Bronchial epithelial cell (primary cell): Measurements from ENCODE around the gene CCDC78. TPM values are rescaled to one million over a fixed set of nuclear protein-coding genes. Genes with fewer than 3 reads are reported as not detected.

Experiments
- DNase-seq: peaks from one replicate; pipeline ENCODE4 v3.0.0-alpha.2; 2010; ENCODE audit warnings: low read depth
- FAIRE-seq: peaks from 2 replicates; lab custom pipeline; 2011; peaks lifted over from hg19 to GRCh38; lab: Jason Lieb, UNC
- H3K27me3 ChIP-seq: 2 replicates; pipeline ENCODE4 v1.5.1; 2011; ENCODE audit warnings: low read length; ENCODE audit not compliant: control insufficient read depth, insufficient read depth
- H3K36me3 ChIP-seq: 2 replicates; pipeline ENCODE4 v1.5.1; 2011; ENCODE audit warnings: low read length; ENCODE audit not compliant: control insufficient read depth, insufficient read depth
- H3K4me3 ChIP-seq: 2 replicates; pipeline ENCODE4 v1.5.1; 2011; ENCODE audit warnings: mild to moderate bottlenecking, low read depth, low read length, control low read depth
- total RNA-seq: library from RNA; depleted of rRNA; stranded (reverse); fragments of >200 nt; gene quantifications from 2 replicates; pipeline ENCODE4 v1.2.1, GENCODE V29; 2014
- TF ChIP-seq, protein P1 (sequence below): IDR thresholded peaks from 2 replicates; pipeline ENCODE4 v1.5.1; 2011; ENCODE audit warnings: mild to moderate bottlenecking, moderate library complexity, low read length, control low read depth, inconsistent platforms; ENCODE audit not compliant: insufficient read depth, severe bottlenecking

Gene CCDC78
- total RNA-seq, 1 donor from 2014 or later, result 1.6 TPM

- FAIRE-seq, result no peak
- peaks cover 2% of the 10 kb centered on the region for H3K36me3 ChIP-seq
- TF ChIP-seq, protein P1, sequence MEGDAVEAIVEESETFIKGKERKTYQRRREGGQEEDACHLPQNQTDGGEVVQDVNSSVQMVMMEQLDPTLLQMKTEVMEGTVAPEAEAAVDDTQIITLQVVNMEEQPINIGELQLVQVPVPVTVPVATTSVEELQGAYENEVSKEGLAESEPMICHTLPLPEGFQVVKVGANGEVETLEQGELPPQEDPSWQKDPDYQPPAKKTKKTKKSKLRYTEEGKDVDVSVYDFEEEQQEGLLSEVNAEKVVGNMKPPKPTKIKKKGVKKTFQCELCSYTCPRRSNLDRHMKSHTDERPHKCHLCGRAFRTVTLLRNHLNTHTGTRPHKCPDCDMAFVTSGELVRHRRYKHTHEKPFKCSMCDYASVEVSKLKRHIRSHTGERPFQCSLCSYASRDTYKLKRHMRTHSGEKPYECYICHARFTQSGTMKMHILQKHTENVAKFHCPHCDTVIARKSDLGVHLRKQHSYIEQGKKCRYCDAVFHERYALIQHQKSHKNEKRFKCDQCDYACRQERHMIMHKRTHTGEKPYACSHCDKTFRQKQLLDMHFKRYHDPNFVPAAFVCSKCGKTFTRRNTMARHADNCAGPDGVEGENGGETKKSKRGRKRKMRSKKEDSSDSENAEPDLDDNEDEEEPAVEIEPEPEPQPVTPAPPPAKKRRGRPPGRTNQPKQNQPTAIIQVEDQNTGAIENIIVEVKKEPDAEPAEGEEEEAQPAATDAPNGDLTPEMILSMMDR, result no peak
- H3K27me3 ChIP-seq, result no peaks in the 10 kb centered on the region
- H3K4me3 ChIP-seq, result no peak overlapping the region
- no peak for DNase-seq
Observed at GRCh38 chr16:723695-724094, 2.5 kb downstream of the CCDC78 start.

GRCh38 chr16:722835-723633 is 3.2 kb downstream of the CCDC78 start:
- Histone ChIP-seq H3K4me3 (no peak overlapping the region), H3K27me3 (no peaks in the 10 kb centered on the region), H3K36me3 (peaks cover 2% of the 10 kb centered on the region)
- DNase-seq (no peak), FAIRE-seq (no peak)
- TF ChIP-seq, protein P1, result no peak

DNA sequence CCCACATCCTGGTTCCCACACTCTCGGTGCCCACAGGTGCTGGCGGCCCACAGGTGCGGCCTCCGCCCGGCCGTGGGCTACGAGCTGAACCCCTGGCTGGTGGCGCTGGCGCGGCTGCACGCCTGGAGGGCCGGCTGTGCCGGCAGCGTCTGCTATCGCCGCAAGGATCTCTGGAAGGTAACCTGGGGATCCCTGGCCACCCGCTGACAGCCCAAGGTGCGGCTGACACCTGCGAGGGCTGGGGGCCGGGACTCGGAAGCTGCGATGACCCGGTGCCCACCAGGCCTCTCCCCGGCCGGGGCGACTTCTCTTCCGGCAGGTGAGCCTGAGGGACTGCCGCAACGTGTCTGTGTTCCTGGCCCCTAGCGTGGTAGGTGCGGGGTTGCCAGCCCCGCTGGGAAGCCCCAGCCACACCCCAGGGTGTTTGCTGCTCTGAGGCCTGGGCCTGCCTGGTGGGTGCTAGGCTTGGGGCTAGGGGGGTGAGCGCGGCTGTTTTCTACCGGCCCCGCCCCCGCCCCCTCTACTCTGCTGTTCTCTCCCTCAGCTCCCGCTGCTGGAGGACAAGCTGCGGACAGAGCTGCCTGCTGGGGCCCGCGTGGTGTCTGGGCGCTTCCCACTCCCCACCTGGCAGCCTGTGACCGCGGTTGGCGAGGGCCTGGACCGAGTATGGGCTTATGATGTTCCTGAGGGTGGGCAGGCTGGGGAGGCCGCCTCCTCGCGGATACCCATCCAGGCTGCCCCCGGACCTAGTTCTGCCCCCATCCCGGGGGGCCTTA is 4.3 kb downstream of the CCDC78 start:
- FAIRE-seq, result no peak
- Histone ChIP-seq H3K36me3 (peaks cover 2% of the 10 kb centered on the region), H3K4me3 (peak overlapping the region; percentile 87), H3K27me3 (no peaks in the 10 kb centered on the region)
- TF ChIP-seq, protein P1, result no peak
- no peak for DNase-seq

DNA sequence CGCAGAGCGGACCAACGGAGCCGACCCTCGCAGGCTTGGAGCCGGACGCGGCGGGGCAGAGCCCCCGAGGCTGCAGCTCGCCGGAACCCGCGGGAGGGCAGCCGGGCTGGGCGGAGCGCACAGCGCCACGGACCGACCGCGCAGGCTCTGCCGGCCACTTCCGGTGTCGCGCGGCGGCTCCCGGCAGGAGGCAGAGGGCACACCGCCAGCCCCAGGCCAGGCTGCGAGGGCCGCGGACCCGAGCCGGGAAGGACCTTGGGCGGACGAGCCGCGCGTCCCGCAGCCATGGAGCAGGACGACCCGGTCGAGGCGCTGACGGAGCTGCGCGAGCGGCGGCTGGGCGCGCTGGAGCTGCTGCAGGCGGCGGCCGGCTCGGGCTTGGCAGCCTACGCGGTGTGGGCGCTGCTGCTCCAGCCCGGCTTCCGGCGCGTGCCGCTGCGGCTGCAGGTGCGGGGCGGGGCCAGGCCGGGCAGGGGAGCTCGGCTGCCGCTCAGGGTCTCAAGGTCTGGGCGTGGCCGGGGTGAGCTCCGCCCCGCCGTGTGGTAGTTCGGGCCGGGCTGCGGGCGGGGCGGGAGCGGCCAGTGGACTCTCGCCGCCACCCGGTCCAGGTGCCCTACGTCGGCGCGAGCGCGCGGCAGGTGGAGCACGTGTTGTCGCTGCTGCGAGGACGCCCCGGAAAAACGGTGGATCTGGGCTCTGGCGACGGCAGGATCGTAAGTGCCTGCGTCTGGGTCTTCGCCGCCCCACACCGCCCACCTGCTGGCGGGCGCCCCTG is 5.1 kb downstream of the CCDC78 start, which contains the start of gene ANTKMT:
Gene ANTKMT, plus strand, starts transcription at position 157 of the 775 bp plus-strand sequence. Its CDS starts 129 bp downstream, at position 286.
- H3K27me3 ChIP-seq, result no peaks in the 10 kb centered on the region
- FAIRE-seq (no peak), DNase-seq (peak; percentile 51)
- peaks cover 2% of the 10 kb centered on the region for H3K36me3 ChIP-seq
- H3K4me3 ChIP-seq, result peak within 1 kb of the TSS; percentile 87
- TF ChIP-seq, protein P1, result peak; percentile 10

DNA sequence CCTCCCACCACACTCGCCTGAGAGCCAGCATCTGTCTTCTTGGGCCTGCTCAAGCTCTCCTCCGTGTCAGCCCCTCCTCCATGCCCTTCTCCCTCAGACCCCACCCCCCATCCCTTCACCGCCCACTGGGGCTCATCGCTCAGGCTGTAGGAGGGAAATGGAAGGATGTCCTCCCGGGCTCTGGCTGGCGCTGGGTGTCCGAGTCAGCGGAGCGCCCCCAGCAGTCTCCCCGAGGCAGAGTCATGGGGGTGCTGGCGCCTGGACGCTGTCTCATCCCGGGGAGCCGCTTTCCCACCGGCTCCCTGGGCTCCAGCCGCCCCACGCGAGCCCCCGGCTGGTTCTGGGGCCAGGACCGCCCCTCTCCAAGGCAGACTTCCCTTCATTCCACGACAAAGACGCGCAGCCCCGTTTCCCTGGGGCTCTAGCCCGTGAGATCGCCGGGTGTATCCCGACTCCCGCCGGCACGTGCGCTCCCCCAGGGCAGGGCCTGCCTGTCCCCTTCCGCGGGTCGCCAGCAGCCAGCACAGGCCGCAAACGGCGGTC is 5.7 kb downstream of the CCDC78 start:
- Histone ChIP-seq H3K27me3 (no peaks in the 10 kb centered on the region), H3K36me3 (peaks cover 2% of the 10 kb centered on the region), H3K4me3 (peak overlapping the region; percentile 87)
- DNase-seq (no peak), FAIRE-seq (no peak)
- TF ChIP-seq, protein P1, result peak; percentile 21
